Right lobe of liver (tissue), 6 donors: Measurements from ENCODE around the gene CACNA1B. TPM values are rescaled to one million over a fixed set of nuclear protein-coding genes. Genes with fewer than 3 reads are reported as not detected.

ENCODE experiments used
- ATAC-seq, 4 donors: fragments of 200-7000 bp; cut with Tn5 transposase; one replicate each; pipeline ENCODE4 v1.9.1; 2020; ENCODE audit warnings: mild to moderate bottlenecking in 4 of 4, moderate library complexity in 4 of 4
- DNase-seq, 3 donors: peaks; one replicate each; pipeline ENCODE4 v3.0.0-alpha.2; 2020
- H3K27ac ChIP-seq, 3 donors: fragments of 200-600 bp; one replicate each; pipeline ENCODE4 v1.8.0; 2022
- H3K27me3 ChIP-seq, 2 donors: fragments of 200-600 bp; one replicate each; pipeline ENCODE4 v1.8.0; 2022
- H3K36me3 ChIP-seq, 4 donors: fragments of 200-600 bp; sonication (generic) in 1 of 4; one replicate each; pipeline versions ENCODE4 v1.5.1 to v1.8.0; 2017 to 2022; ENCODE audit warnings: control low read depth in 1 of 4
- H3K4me1 ChIP-seq, 4 donors: fragments of 200-600 bp; sonication (generic) in 1 of 4; one replicate each; pipeline versions ENCODE4 v1.5.1 to v1.8.0; 2017 to 2022; ENCODE audit warnings: control low read depth in 1 of 4
- H3K4me3 ChIP-seq, 3 donors: fragments of 200-600 bp; one replicate each; pipeline ENCODE4 v1.8.0; 2022
- H3K9me3 ChIP-seq, 4 donors: fragments of 200-600 bp; sonication (generic) in 1 of 4; one replicate each; pipeline versions ENCODE4 v1.5.1 to v1.8.0; 2017 to 2022; ENCODE audit warnings: control low read depth in 1 of 4
- POLR2A ChIP-seq: fragments of 450-650 bp; IDR thresholded peaks from one replicate; pipeline ENCODE4 v1.6.1; 2017; ENCODE audit warnings: antibody characterized with exemption, mild to moderate bottlenecking
- WGBS: methylation state at CpG from one replicate; pipeline ENCODE4 v1.1.6; 2018; ENCODE audit warnings: low coverage, low lambda C conversion rate; ENCODE audit not compliant: insufficient coverage; ENCODE audit errors: missing lambda C conversion rate; 5-methylcytosine and 5-hydroxymethylcytosine counted together
- intact Hi-C, 2 donors: fragments of 100-400 bp; cut with DNase I; formaldehyde crosslinking; loops; one replicate each; pipeline versions ENCODE4 v1.11.2 to v1.14.1; 2022
- total RNA-seq, 6 experiments: library from RNA; depleted of rRNA in 2 of 6; stranded (reverse); fragments of >200 nt in 2 of 6; fragmentation: NEBNext Ultra II Directional in 3 of 6; extraction: Animal tissue kit (Norgen Biotek cat#: 25700) in 3 of 6; gene quantifications; one replicate each; pipeline versions ENCODE4 v1.1.0 to v1.2.4, GENCODE V29; 2016 to 2023
- TF ChIP-seq, protein P1 (sequence below), 4 donors: fragments of 200-600 bp in 3 of 4; fragments of 450-650 bp in 1 of 4; IDR thresholded peaks; one replicate each; pipeline versions ENCODE4 v1.5.1 to v1.8.0; 2016 to 2022; ENCODE audit warnings: antibody characterized with exemption in 4 of 4, mild to moderate bottlenecking in 2 of 4
- donor health status: DM: no; HTN: yes; CAD: no.
- donor health status: DM: no; HTN: no; CAD: no.
- donor health status: DM: no; HTN: no; CAD: no.
- donor health status: DM: no; HTN: yes; CAD: no.
- donor health status: DM: no; HTN: yes; CAD: no.

CACNA1B gene
- total RNA-seq, 6 experiments from 2014 or later: not detected

DNA sequence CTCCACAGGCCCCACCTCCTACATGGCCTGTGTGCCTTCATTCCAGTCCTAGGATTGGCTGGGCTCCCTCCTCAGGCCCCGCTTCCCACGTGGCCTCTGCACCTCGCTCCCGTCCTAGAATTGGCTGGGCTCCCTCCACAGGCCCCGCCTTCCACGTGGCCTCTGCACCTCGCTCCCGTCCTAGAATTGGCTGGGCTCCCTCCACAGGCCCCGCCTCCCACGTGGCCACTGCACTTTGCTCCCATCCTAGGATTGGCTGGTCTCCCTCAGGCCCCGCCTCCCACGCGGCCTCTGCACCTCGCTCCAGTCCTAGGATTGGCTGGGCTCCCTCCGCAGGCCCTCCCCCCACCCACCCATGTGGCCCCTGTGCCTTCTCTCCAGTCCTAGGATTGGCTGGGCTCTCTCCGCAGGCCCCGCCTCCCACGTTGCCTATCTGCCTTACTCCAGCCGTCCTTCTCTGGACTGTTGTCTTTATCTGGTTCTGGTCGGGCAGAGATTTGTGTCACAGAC, 45.3 kb upstream of the CACNA1B start:
- H3K4me1 ChIP-seq: no peaks in the 10 kb centered on the region
- intact Hi-C loops: no loop called here
- ATAC-seq (no peak), DNase-seq (no peak)
- TF ChIP-seq, protein P1, sequence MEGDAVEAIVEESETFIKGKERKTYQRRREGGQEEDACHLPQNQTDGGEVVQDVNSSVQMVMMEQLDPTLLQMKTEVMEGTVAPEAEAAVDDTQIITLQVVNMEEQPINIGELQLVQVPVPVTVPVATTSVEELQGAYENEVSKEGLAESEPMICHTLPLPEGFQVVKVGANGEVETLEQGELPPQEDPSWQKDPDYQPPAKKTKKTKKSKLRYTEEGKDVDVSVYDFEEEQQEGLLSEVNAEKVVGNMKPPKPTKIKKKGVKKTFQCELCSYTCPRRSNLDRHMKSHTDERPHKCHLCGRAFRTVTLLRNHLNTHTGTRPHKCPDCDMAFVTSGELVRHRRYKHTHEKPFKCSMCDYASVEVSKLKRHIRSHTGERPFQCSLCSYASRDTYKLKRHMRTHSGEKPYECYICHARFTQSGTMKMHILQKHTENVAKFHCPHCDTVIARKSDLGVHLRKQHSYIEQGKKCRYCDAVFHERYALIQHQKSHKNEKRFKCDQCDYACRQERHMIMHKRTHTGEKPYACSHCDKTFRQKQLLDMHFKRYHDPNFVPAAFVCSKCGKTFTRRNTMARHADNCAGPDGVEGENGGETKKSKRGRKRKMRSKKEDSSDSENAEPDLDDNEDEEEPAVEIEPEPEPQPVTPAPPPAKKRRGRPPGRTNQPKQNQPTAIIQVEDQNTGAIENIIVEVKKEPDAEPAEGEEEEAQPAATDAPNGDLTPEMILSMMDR (IDR thresholded peaks at IDR 0.05): no peak
- no peak for TF ChIP-seq POLR2A
- no peaks in the 10 kb centered on the region for H3K27me3 ChIP-seq
- no peaks in the 10 kb centered on the region for H3K9me3 ChIP-seq
- H3K27ac ChIP-seq: no peak overlapping the region
- no peak overlapping the region for H3K4me3 ChIP-seq
- H3K36me3 ChIP-seq: peaks cover 0 to 50% (median 7%) of the 10 kb centered on the region in 4 donors
- 95% methylated on average over 14 of the region's 20 CpGs for WGBS

DNA sequence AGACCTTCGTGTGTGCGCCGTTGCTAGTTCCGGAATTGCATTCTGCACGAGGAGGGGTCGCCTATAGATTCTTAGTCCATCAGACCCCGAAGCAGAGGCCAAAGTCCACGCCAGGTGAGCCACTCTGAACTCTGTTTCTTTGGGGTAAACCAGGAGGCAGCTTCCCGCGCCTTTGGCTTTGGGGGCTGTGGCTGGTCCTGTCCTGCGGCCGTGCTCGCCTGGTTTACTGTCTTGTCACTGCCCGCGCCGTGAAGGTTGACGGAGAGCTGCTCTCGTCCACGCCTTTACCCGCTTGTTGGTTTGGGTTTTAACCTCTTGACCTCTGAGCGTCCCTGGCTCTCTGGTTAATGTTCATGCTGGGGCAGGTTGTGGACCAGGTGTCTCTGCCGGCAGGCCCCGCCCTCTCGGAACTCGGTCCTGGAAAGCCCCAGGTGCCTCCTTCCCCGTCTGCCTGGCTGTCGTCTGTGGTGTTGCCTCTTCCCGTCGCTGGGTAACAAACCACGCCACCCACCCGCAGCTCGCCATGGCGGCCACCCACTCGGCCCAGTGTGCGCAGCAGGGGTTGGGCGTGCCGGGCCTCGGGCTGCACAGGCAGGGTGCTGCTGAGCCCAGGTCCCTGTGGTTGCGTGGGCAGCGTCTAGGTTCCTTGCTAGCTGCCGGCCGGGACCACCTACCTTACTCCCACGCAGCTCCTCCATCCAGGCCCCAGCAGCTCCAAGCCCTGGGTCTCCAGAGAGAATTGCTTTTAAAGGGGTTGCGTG, 44.6 kb upstream of the CACNA1B start:
- Histone ChIP-seq H3K4me1 (no peaks in the 10 kb centered on the region), H3K27ac (no peak overlapping the region), H3K9me3 (no peaks in the 10 kb centered on the region), H3K27me3 (no peaks in the 10 kb centered on the region), H3K36me3 (peaks cover 0 to 50% (median 7%) of the 10 kb centered on the region in 4 donors), H3K4me3 (no peak overlapping the region)
- TF ChIP-seq, protein P1 (IDR thresholded peaks at IDR 0.05): no peak
- no peak for TF ChIP-seq POLR2A
- 93% methylated on average over 15 of the region's 44 CpGs for WGBS
- ATAC-seq (no peak), DNase-seq (no peak)
- intact Hi-C loops: no loop called here

DNA sequence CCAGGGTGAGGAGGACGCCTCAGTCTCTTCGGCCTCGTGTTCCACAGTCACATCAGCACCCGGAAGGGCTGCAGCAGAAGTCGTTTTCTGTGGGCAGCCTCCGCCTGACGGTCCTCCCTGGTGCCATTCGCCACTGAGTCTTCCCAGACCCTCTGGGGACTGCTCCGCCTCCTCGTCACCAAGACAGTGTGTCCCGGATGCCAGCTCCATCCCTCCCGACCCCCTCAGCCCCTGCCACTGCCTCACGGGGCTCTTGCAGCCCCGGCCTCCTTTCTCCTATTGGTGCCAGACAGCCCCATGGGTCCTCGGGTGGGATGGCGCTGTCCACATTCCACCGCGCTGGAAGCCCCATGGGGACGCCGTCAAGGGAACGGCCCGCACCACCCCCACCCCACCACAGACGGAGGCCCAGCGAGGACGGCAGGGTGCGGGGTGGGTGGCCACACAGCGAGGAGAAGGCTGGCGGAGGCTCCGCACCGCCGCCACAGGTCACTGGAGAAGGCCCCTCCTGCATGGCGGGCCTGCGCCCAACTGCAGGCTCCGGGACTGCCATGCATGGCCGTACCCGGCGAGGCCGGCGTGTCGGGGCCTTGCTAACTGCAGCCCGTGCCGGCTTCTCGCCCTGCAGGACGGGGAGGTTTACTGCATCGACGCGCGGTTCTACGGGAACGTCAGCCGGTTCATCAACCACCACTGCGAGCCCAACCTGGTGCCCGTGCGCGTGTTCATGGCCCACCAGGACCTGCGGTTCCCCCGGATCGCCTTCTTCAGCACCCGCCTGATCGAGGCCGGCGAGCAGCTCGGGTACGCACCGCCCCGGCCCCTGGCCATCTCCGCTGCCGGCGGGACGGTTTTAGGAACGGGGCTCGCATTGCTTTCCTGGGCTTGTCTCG, 43.6 kb upstream of the CACNA1B start:
- no CpG with 5 or more reads among the region's 73 CpGs for WGBS
- ATAC-seq (no peak), DNase-seq (peak in 1 of 3 donors; percentile 45)
- Histone ChIP-seq H3K4me3 (no peak overlapping the region), H3K36me3 (peaks cover 0 to 50% (median 7%) of the 10 kb centered on the region in 4 donors), H3K27ac (no peak overlapping the region), H3K27me3 (no peaks in the 10 kb centered on the region), H3K9me3 (no peaks in the 10 kb centered on the region), H3K4me1 (no peaks in the 10 kb centered on the region)
- intact Hi-C loops: no loop called here
- no peak for TF ChIP-seq POLR2A
- TF ChIP-seq, protein P1 (IDR thresholded peaks at IDR 0.05): no peak

DNA sequence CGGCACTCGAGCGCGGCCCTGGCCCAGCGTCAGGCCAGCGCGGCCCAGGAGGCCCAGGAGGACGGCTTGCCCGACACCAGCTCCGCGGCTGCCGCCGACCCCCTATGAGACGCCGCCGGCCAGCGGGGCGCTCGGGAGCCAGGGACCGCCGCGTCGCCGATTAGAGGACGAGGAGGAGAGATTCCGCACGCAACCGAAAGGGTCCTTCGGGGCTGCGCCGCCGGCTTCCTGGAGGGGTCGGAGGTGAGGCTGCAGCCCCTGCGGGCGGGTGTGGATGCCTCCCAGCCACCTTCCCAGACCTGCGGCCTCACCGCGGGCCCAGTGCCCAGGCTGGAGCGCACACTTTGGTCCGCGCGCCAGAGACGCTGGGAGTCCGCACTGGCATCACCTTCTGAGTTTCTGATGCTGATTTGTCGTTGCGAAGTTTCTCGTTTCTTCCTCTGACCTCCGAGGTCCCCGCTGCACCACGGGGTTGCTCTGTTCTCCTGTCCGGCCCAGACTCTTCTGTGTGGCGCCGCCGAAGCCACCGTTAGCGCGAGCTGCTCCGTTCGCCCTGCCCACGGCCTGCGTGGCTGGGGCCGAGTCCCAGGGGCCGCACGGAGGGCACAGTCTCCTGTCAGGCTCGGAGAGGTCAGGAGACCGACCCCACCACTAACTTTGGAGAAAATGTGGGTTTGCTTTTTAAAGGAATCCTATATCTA, 42.6 kb upstream of the CACNA1B start:
- Histone ChIP-seq H3K4me1 (no peaks in the 10 kb centered on the region), H3K27me3 (no peaks in the 10 kb centered on the region), H3K36me3 (peaks cover 0 to 50% (median 7%) of the 10 kb centered on the region in 4 donors), H3K27ac (no peak overlapping the region), H3K4me3 (no peak overlapping the region), H3K9me3 (no peaks in the 10 kb centered on the region)
- no peak for TF ChIP-seq POLR2A
- TF ChIP-seq, protein P1 (IDR thresholded peaks at IDR 0.05): no peak
- peak in 1 of 3 donors; percentile 39 for DNase-seq
- no peak for ATAC-seq
- intact Hi-C loops: no loop called here
- no CpG with 5 or more reads among the region's 66 CpGs for WGBS
